ENCODE measurements around the gene BANP.
"Not testable (repeated sequence)": the region's sequence is repeated elsewhere in the genome, so short reads cannot be mapped to it uniquely, and the experiment has no call there.

Gene BANP

DNA sequence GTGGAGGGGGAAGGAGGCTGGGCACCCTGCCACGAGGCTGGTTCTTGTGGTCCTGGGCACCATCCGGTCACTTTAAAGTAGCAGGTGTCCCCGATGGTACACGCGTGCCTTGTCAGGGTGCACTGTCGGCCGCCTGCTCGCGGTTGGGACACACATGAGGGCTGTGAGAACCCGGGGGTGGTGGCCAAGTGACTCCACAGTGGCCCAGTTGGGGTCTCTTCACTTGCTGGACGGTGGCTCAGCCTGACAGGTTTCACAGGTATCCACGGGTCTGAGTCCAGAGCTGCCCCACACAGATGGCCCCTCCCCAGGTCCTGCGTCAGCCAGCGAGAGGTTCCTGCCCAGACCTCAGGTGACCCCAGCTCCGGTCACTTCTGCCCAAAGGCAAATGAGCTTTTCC lies 137.8 kb downstream of the BANP start:
- DNase-seq, result not testable (repeated sequence)

- DNase-seq, result not testable (repeated sequence)
These were observed 138.6 kb downstream of the BANP start for GRCh38 chr16:88089632-88090376.

DNA sequence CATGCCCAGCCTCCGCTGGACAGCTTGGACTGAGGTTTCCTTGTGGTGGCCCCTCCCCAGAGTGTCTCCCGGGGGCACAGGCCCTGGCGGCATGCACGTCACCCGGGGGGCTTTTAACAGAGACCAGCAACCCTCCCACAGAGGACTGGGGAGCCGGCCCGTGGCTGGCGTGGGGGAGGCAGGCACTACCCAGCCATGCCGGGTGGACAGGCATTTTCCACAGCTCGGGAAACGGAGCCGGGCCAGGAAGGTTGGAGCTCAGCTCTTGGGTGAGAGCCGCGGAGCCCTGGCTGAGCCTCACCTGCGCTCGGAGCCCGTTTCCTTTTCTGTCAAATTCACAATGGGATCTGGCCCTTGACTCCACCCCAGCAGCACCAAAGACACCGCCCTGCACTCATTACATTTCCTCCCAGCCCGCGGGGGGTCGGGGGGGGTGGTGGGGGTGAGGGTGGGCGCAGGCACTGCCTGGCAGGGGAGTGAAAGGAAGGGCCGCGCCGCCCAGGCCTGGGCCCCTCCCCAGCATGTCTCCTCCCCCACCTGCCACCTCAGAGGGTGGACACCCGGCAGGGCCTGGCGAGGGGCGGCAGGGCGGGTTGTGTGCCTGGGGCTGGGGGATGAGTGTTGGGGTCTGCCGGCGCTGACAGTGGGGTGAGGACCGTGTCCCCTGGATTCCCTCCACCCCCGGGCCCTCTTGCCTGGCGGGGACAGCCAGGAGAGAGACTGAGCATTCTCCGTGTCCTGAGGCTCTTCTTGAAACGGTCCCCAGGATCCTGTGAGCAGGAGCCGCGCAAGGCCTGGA lies 139.3 kb downstream of the BANP start:
- not testable (repeated sequence) for DNase-seq

- not testable (repeated sequence) for DNase-seq
These were observed 140.2 kb downstream of the BANP start for GRCh38 chr16:88091221-88091971.

- DNase-seq, result not testable (repeated sequence)
These were observed 140.7 kb downstream of the BANP start for GRCh38 chr16:88091972-88092302.

GRCh38 chr16:88092791-88093555 lies 141.7 kb downstream of the BANP start:
- DNase-seq, result not testable (repeated sequence)

GRCh38 chr16:88093556-88094252 lies 142.5 kb downstream of the BANP start:
- DNase-seq, result not testable (repeated sequence)

DNA sequence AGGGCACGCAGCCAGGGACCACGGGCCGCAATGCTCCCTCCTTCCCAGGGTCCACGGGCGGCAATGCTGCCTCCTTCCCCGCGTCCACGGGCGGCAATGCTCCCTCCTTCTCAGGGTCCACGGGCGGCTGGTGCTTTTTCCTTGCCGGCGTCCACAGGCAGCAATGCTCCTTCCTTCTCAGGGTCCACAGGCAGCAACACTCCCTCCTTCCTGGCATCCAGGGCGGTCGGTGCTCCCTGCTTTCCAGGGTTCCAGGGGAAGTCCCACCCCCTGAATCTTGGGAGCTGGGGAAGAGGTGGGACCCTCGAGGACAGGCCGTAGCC lies 143.0 kb downstream of the BANP start:
- not testable (repeated sequence) for DNase-seq

GRCh38 chr16:88094900-88095299 lies 143.7 kb downstream of the BANP start:
- DNase-seq, result not testable (repeated sequence)

- DNase-seq, result not testable (repeated sequence)
These were observed 145.4 kb downstream of the BANP start for GRCh38 chr16:88096659-88097058.

DNA sequence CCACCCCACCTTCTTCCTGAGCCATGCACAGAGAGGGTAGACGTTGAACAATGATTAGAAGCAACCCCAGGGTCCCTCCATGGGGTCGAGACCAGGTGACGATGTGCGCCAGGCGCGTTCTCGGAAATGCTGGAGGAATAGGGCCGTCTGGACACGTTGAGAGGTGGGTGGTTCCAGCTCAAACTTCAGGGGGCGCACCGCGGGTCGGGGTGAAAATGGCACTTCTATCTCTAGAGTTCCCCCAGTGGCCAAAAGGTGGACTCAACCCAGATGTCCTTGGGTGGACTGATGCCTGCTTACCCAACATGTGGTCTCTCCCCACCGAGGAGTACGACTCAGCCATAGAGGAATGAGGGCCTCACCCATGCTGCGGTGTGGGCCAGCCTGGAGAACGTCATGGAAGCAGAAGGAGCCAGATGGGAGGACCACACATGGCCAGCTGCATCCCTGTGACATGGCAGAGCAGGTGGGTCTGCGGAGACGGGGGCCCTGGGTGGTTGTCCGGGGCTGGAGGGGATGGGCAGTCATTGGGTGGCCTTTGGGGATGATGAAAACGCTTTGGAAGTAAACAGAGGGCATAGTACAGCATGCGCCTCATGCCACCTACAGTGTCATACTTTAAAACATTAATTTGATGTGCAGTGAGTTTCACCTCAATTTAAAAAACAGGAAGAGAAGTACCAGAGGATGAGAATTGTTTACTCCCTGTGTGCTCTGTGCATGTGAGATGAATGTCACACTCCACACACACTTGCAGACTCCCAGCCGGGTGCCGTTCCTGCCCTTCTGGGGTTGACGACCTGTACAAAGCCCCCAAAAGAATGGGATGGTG lies 147.7 kb downstream of the BANP start:
- not testable (repeated sequence) for DNase-seq

- no peak for DNase-seq
These were observed 148.3 kb downstream of the BANP start for GRCh38 chr16:88099563-88099890.

DNA sequence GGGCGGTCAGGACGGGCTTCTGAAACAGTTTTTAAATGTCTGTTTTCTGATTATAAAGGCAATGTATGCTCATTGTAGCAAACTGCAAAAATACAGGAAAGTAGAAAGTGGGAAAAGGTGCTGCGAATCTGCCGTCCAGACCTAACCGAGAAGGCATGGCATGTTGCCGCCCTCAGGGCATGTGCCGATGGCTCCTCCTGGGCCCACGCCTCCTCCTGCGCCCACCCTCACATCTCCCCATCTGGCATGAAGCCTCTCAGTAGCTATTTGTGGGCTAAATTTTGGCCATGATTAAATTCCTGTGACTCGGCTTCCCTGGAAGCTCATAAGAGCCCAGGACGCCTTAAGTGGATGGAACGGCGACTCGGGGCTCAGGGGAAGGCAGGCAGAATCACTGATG lies 148.7 kb downstream of the BANP start:
- not testable (repeated sequence) for DNase-seq

DNA sequence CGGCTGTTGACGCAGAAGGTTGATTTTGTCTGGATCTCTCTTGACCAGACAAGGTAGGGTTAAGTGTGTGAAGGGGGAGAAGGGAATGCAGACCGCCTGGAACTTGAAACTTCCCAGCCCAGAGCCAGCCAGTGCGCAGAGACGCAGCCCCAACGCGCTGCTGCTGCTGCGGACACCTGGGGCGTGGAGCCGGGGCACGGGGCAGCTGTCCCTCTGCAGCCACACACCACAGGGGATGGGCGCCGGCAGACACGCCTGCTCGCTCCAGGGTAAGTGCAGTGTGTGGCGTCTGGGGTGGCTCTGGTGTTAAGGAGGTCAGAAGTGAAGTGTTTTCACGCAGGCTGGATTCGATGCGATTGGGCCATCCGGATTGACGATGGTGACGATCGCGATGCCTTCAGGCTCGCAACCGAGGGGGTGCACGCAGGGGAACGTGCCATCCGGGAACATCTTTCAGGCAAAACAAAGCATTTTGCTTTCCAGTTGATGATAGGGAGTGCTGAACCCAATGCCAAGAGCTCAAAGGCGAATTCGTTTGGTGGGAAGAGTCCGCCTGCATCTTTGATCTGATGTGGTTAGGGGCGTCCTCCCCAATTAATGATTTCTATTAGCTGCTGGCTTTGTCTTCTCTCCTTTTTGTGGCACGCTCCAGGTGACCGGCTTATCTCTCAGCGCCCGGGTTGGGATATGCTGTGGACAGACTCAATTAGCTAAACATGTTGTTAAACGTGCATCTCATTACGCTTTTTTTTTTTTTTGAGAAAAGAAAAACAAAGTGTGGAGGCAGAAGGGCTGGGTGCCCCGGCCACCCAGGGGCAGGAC lies 149.8 kb downstream of the BANP start:
- DNase-seq, result not testable (repeated sequence)

- not testable (repeated sequence) for DNase-seq
These were observed 150.4 kb downstream of the BANP start for GRCh38 chr16:88101623-88102105.

DNA sequence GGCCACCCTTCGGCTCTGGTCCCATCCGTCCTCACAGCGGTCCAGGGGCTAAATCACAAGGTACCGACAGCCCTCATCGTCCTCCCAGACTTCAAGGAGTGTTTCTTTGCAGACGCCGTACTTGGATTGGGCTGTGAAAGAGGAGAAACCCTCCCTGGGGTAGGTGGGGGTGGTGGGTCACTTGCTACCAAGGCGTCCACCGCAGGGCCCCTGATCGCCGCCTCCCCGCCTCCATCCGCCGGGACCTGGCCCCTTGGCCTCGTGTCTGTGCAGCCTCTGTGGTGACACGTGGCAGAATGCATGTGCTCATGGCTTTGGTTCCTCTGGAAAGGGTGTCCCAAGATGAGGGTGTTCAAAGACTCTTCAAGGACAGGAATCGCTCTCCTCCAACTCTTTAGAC lies 151.4 kb downstream of the BANP start:
- DNase-seq, result no peak

DNA sequence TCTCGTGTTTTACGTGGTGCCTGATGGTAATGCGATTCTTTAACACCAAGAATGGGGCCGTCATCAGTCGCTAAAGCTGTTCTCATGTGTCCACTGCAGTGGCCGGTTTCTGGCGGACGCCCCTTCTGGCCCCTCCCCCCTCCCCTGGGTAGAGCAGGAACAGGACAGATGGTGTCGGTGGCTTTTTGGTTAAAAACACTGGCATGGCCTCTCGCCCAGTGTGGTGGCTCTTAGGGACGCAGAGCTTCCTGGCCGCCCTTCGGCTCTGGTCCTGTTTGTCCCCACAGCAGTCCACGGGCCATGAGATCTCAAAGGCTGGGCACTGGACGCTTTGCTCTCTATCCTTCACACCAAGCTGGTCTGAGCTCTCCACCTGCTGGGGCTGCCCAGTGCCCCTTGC lies 151.8 kb downstream of the BANP start:
- no peak for DNase-seq

DNA sequence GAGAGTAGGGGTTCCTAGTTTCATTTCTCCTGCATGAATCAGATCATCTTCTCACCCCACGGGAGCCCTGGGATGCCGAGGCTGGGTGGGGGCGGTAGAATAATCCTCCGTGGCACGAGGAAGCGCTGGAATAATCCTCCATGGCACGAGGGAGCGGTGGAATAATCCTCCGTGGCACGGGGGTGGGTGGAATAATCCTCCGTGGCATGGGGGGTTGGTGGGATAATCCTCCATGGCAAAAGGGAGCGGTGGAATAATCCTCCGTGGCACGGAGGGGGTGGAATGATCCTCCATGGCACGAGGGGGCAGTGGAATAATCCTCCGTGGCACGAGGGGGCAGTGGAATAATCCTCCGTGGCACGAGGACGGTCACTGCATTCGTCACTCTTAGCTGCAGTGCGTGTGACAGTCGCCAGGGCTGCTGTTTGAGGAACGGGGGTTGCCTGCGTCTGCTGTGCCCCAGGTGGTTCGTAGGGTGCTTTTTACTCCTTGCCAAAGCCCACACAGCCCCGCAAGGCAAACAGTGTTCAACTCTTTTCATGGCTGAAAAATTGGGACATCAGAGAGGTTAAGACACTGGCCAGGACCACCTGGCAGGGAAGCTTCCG lies 152.5 kb downstream of the BANP start:
- no peak for DNase-seq

DNA sequence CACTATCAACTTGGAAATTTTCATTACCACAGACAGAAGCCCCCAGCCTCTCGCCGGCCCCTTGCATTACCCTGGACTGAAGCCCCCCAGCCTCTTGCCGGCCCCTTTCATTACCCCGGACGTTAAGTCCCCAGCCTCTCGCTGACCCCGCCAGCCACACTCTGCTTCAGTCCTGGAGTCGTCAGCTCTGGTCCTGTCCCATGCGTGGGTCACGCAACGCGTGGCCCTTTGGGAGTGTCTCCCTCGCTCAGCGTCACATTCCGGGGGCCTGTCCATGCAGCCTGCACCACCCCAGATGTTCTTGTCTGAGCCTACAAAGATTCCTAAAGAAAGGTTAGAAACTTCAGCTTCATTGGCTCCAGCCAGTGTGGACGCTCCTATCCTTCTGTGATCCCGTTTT lies 153.1 kb downstream of the BANP start:
- not testable (repeated sequence) for DNase-seq
